ENCODE data around the gene NHSL1.

DNA sequence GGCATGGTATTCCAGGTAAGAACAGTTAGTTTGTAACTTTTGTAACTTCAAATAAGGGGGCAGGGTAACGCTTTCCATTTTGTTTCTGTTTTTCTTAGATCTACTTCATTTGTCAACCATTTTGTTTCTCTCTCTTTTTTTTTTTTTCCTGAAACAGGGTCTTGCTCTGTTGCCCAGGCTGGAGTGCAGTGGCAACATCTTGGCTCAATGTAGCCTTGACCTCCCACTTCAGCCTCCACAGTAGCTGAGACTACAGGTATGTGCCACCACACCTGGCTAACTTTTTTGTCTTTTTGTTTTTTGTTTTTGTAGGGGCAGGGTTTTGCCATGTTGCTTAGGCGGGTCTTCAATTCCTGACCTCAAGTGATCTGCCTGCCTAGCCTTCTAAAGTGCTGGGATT is 32.1 kb upstream of the NHSL1 start:
- TF ChIP-seq, protein P1, sequence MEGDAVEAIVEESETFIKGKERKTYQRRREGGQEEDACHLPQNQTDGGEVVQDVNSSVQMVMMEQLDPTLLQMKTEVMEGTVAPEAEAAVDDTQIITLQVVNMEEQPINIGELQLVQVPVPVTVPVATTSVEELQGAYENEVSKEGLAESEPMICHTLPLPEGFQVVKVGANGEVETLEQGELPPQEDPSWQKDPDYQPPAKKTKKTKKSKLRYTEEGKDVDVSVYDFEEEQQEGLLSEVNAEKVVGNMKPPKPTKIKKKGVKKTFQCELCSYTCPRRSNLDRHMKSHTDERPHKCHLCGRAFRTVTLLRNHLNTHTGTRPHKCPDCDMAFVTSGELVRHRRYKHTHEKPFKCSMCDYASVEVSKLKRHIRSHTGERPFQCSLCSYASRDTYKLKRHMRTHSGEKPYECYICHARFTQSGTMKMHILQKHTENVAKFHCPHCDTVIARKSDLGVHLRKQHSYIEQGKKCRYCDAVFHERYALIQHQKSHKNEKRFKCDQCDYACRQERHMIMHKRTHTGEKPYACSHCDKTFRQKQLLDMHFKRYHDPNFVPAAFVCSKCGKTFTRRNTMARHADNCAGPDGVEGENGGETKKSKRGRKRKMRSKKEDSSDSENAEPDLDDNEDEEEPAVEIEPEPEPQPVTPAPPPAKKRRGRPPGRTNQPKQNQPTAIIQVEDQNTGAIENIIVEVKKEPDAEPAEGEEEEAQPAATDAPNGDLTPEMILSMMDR (IDR thresholded peaks at IDR 0.05; ENCODE audit: borderline replicate concordance, extremely low read depth, low read length, poor library complexity, severe bottlenecking), result no peak
- TF ChIP-seq EZH2 (IDR thresholded peaks at IDR 0.05; ENCODE audit: borderline replicate concordance, low read depth, low read length, severe bottlenecking), result no peak
